HepG2 (cell line): ENCODE measurements around the gene PPIL6. TPM values are rescaled to one million over a fixed set of nuclear protein-coding genes. Genes with fewer than 3 reads are reported as not detected.

ENCODE experiments used
- FOXK1 ChIP-seq: sonication (generic); formaldehyde crosslinking; IDR thresholded peaks from 2 replicates; pipeline ENCODE4 v1.4.0; 2020; ENCODE audit warnings: low read depth, missing genetic modification reagents, borderline replicate concordance
- KLF6 ChIP-seq: IDR thresholded peaks from 2 replicates; pipeline ENCODE4 v1.8.0; 2016; ENCODE audit warnings: missing biosample characterization, missing genetic modification reagents
- MTA3 ChIP-seq: sonication (generic); formaldehyde crosslinking; IDR thresholded peaks from 2 replicates; pipeline ENCODE4 v1.4.0; 2020; ENCODE audit warnings: missing genetic modification reagents
- NFE2 ChIP-seq: sonication (generic); formaldehyde crosslinking; IDR thresholded peaks from 2 replicates; pipeline ENCODE4 v1.4.0; 2020; ENCODE audit warnings: missing genetic modification reagents
- ZFP41 ChIP-seq: sonication (generic); formaldehyde crosslinking; IDR thresholded peaks from 2 replicates; pipeline ENCODE4 v1.4.0; 2020; ENCODE audit warnings: mild to moderate bottlenecking, missing genetic modification reagents, borderline replicate concordance
- ZFYVE20 ChIP-seq: sonication (generic); formaldehyde crosslinking; IDR thresholded peaks from 2 replicates; pipeline ENCODE4 v1.8.0; 2023; ENCODE audit warnings: low read depth, mild to moderate bottlenecking, moderate library complexity, missing genetic modification reagents, borderline replicate concordance
- polyA plus RNA-seq, 8 experiments: library from polyadenylated mRNA; depleted of rRNA in 3 of 8; stranded (reverse) in 7 of 8; unstranded in 1 of 8; fragments of >200 nt; fragmentation: Illumina TruSeq in 4 of 8; extraction: Trizol in 4 of 8; gene quantifications; 2 replicates each; pipeline versions ENCODE4 v1.2.1 to v1.2.3, GENCODE V29; 2011 to 2016; ENCODE audit warnings: low read depth in 4 of 8, missing spikeins in 1 of 8, mixed read lengths in 1 of 8; ENCODE audit not compliant: insufficient read depth in 1 of 8
- total RNA-seq, 5 experiments: library from RNA; depleted of rRNA; stranded (reverse); fragments of >200 nt; fragmentation: Illumina TruSeq; extraction: Trizol; gene quantifications; 2 replicates each; pipeline ENCODE4 v1.2.3, GENCODE V29; 2016; ENCODE audit warnings: low read depth in 1 of 5
- TF ChIP-seq, protein P1 (sequence below): sonication (generic); formaldehyde crosslinking; IDR thresholded peaks from 2 replicates; pipeline ENCODE4 v1.5.0; 2020; ENCODE audit warnings: mild to moderate bottlenecking, missing genetic modification reagents, borderline replicate concordance
- TF ChIP-seq, protein P2 (sequence below): IDR thresholded peaks from 2 replicates; pipeline ENCODE4 v1.6.1; 2012; ENCODE audit warnings: inconsistent platforms
- TF ChIP-seq, protein P3 (sequence below): sonication (generic); formaldehyde crosslinking; IDR thresholded peaks from 2 replicates; pipeline ENCODE4 v1.9.0; 2022; ENCODE audit warnings: missing genetic modification reagents, mild to moderate bottlenecking, borderline replicate concordance
- TF ChIP-seq, protein P4 (sequence below): sonication (generic); formaldehyde crosslinking; IDR thresholded peaks from 2 replicates; pipeline ENCODE4 v1.9.0; 2021; ENCODE audit warnings: missing genetic modification reagents, borderline replicate concordance
- TF ChIP-seq, protein P5 (sequence below): sonication (generic); formaldehyde crosslinking; IDR thresholded peaks from 2 replicates; pipeline ENCODE4 v1.9.0; 2021; ENCODE audit warnings: missing genetic modification reagents, mild to moderate bottlenecking, borderline replicate concordance

The PPIL6 gene
- total and polyA plus RNA-seq, 2 of the 13 experiments (the other 11 are each of a cell fraction or from before 2014, with no cell fraction given): 0.22 to 0.46 TPM

DNA sequence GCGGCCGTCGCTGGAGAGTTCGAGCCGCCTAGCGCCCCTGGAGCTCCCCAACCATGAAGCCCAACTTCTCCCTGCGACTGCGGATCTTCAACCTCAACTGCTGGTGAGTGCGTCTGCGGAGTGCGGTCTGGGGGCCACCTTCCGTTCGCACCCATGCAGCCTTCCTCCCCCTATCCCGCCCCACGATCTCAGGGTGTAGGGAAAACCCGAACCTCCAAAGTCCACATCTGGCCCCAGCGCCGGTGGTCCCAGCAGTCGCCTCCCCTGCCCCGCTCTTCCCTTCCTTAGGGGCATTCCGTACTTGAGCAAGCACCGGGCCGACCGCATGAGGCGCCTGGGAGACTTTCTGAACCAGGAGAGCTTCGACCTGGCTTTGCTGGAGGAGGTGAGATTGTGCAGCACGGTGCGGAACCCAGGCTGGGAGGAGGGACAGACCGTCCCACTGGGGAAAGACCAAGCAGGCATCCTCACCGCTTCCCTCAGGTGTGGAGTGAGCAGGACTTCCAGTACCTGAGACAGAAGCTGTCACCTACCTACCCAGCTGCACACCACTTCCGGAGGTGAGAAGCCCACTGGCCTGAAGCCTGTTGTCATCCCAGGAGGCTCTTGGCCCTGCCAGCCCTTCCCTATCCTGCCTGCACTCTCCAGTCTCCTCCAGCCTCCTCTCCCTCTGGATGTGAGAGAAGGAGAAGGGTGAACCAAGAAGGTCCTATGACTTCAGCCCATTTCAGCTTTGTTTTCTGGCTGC, 815 bp upstream of the PPIL6 start (continued):
- TF ChIP-seq, protein P1, sequence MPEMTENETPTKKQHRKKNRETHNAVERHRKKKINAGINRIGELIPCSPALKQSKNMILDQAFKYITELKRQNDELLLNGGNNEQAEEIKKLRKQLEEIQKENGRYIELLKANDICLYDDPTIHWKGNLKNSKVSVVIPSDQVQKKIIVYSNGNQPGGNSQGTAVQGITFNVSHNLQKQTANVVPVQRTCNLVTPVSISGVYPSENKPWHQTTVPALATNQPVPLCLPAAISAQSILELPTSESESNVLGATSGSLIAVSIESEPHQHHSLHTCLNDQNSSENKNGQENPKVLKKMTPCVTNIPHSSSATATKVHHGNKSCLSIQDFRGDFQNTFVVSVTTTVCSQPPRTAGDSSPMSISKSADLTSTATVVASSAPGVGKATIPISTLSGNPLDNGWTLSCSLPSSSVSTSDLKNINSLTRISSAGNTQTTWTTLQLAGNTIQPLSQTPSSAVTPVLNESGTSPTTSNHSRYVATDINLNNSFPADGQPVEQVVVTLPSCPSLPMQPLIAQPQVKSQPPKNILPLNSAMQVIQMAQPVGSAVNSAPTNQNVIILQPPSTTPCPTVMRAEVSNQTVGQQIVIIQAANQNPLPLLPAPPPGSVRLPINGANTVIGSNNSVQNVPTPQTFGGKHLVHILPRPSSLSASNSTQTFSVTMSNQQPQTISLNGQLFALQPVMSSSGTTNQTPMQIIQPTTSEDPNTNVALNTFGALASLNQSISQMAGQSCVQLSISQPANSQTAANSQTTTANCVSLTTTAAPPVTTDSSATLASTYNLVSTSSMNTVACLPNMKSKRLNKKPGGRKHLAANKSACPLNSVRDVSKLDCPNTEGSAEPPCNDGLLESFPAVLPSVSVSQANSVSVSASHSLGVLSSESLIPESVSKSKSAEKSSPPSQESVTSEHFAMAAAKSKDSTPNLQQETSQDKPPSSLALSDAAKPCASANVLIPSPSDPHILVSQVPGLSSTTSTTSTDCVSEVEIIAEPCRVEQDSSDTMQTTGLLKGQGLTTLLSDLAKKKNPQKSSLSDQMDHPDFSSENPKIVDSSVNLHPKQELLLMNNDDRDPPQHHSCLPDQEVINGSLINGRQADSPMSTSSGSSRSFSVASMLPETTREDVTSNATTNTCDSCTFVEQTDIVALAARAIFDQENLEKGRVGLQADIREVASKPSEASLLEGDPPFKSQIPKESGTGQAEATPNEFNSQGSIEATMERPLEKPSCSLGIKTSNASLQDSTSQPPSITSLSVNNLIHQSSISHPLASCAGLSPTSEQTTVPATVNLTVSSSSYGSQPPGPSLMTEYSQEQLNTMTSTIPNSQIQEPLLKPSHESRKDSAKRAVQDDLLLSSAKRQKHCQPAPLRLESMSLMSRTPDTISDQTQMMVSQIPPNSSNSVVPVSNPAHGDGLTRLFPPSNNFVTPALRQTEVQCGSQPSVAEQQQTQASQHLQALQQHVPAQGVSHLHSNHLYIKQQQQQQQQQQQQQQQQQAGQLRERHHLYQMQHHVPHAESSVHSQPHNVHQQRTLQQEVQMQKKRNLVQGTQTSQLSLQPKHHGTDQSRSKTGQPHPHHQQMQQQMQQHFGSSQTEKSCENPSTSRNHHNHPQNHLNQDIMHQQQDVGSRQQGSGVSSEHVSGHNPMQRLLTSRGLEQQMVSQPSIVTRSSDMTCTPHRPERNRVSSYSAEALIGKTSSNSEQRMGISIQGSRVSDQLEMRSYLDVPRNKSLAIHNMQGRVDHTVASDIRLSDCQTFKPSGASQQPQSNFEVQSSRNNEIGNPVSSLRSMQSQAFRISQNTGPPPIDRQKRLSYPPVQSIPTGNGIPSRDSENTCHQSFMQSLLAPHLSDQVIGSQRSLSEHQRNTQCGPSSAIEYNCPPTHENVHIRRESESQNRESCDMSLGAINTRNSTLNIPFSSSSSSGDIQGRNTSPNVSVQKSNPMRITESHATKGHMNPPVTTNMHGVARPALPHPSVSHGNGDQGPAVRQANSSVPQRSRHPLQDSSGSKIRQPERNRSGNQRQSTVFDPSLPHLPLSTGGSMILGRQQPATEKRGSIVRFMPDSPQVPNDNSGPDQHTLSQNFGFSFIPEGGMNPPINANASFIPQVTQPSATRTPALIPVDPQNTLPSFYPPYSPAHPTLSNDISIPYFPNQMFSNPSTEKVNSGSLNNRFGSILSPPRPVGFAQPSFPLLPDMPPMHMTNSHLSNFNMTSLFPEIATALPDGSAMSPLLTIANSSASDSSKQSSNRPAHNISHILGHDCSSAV (CRISPR knock-in tag): no peak
- TF ChIP-seq KLF6 (CRISPR knock-in tag) (no peak), ZFP41 (CRISPR knock-in tag) (no peak), FOXK1 (CRISPR knock-in tag) (no peak), NFE2 (CRISPR knock-in tag) (no peak), ZFYVE20 (CRISPR knock-in tag) (no peak), MTA3 (CRISPR knock-in tag) (no peak)
- TF ChIP-seq, protein P2, sequence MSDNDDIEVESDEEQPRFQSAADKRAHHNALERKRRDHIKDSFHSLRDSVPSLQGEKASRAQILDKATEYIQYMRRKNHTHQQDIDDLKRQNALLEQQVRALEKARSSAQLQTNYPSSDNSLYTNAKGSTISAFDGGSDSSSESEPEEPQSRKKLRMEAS: peak; percentile 42
- TF ChIP-seq, protein P3, sequence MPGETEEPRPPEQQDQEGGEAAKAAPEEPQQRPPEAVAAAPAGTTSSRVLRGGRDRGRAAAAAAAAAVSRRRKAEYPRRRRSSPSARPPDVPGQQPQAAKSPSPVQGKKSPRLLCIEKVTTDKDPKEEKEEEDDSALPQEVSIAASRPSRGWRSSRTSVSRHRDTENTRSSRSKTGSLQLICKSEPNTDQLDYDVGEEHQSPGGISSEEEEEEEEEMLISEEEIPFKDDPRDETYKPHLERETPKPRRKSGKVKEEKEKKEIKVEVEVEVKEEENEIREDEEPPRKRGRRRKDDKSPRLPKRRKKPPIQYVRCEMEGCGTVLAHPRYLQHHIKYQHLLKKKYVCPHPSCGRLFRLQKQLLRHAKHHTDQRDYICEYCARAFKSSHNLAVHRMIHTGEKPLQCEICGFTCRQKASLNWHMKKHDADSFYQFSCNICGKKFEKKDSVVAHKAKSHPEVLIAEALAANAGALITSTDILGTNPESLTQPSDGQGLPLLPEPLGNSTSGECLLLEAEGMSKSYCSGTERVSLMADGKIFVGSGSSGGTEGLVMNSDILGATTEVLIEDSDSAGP (CRISPR knock-in tag): peak; percentile 56; the same call in 1 of the 2 replicates
- TF ChIP-seq, protein P4, sequence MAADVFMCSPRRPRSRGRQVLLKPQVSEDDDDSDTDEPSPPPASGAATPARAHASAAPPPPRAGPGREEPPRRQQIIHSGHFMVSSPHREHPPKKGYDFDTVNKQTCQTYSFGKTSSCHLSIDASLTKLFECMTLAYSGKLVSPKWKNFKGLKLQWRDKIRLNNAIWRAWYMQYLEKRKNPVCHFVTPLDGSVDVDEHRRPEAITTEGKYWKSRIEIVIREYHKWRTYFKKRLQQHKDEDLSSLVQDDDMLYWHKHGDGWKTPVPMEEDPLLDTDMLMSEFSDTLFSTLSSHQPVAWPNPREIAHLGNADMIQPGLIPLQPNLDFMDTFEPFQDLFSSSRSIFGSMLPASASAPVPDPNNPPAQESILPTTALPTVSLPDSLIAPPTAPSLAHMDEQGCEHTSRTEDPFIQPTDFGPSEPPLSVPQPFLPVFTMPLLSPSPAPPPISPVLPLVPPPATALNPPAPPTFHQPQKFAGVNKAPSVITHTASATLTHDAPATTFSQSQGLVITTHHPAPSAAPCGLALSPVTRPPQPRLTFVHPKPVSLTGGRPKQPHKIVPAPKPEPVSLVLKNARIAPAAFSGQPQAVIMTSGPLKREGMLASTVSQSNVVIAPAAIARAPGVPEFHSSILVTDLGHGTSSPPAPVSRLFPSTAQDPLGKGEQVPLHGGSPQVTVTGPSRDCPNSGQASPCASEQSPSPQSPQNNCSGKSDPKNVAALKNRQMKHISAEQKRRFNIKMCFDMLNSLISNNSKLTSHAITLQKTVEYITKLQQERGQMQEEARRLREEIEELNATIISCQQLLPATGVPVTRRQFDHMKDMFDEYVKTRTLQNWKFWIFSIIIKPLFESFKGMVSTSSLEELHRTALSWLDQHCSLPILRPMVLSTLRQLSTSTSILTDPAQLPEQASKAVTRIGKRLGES (CRISPR knock-in tag): no peak
- TF ChIP-seq, protein P5, sequence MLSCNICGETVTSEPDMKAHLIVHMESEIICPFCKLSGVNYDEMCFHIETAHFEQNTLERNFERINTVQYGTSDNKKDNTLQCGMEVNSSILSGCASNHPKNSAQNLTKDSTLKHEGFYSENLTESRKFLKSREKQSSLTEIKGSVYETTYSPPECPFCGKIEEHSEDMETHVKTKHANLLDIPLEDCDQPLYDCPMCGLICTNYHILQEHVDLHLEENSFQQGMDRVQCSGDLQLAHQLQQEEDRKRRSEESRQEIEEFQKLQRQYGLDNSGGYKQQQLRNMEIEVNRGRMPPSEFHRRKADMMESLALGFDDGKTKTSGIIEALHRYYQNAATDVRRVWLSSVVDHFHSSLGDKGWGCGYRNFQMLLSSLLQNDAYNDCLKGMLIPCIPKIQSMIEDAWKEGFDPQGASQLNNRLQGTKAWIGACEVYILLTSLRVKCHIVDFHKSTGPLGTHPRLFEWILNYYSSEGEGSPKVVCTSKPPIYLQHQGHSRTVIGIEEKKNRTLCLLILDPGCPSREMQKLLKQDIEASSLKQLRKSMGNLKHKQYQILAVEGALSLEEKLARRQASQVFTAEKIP (CRISPR knock-in tag): no peak
